Activated T-helper 1 cell treated with Interleukin-2 at 50 U/mL for 16 hours (primary cell): Measurements from ENCODE around the gene MEGF6.
"Not testable (repeated sequence)": the region's sequence is repeated elsewhere in the genome, so short reads cannot be mapped to it uniquely, and the experiment has no call there.

Experiments used
- DNase-seq: peaks from one replicate; pipeline ENCODE4 v3.0.0-alpha.2; 2020; ENCODE audit warnings: low read depth

MEGF6 gene

GRCh38 chr1:3627515-3628253, 16.4 kb upstream of the MEGF6 start:
- DNase-seq: no peak

DNA sequence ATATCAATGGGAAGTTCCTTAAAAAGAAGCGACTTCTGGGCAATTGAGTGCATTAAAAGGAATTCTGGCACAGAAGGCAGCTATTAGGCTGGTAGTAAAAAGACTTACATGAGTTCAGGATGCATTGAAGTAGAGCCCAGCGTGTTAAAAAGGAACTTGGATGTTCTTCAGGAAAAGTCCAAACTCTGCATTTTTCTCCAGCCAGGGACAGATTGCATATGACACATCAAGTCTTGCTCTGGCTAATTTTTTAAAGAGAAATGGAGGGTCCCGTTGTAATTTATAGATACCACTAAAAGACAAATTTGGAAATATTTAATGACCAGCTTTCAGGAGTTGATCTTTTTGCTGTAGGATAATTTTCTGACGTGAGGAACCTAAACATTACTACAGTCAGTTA, 14.7 kb upstream of the MEGF6 start:
- no peak for DNase-seq

GRCh38 chr1:3625151-3625907, 14.0 kb upstream of the MEGF6 start:
- DNase-seq: no peak

DNA sequence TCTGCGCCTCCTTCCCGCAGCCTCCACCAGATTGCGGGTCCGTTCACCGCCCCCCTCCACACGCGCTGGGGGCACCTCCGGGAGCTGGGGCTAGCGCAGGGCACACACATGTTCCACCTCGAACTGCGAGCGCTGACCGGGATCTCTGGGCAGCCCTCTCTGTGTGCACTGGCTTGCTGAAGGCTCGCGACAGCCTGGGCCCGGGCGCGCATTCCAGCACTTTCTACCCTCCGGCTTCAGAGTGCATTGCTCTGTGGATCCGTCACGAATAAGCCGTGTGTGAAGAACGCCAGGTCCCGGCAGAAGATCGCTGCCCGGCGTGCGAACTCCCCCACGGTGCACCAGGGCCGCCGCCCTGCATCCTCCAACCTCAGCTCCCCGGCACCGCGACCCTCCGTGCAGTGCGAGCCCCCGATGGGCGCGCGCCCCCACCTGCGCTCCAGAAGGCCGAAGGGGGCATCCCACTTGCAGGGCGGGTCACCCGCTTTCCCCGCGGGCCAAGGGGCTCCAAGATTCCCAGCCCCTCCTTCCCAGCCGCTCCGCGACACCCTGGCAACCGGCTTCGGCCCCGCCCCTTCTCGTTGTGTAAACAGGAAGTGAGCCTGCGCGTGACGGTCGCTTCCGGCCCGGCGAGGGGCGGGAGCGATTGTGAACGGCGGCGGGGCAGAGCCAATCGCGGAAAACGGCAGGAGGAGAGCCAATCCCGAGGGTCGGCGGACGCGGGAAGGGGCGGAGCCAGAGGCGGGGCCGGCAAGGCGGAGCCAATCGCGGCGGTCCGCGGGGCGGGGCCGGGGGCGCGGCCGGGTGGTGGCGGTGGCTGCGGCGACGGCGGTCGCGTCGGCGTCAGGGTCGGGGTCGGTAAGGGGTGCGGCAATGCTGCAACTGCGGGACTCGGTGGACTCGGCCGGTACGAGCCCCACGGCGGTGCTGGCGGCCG, 13.2 kb upstream of the MEGF6 start, which contains the start of gene TPRG1L:
TSS of gene TPRG1L (plus strand) at position 816 of the 937 bp plus-strand sequence. CDS start at position 874, 58 bp downstream.
- DNase-seq: peak; percentile 99

DNA sequence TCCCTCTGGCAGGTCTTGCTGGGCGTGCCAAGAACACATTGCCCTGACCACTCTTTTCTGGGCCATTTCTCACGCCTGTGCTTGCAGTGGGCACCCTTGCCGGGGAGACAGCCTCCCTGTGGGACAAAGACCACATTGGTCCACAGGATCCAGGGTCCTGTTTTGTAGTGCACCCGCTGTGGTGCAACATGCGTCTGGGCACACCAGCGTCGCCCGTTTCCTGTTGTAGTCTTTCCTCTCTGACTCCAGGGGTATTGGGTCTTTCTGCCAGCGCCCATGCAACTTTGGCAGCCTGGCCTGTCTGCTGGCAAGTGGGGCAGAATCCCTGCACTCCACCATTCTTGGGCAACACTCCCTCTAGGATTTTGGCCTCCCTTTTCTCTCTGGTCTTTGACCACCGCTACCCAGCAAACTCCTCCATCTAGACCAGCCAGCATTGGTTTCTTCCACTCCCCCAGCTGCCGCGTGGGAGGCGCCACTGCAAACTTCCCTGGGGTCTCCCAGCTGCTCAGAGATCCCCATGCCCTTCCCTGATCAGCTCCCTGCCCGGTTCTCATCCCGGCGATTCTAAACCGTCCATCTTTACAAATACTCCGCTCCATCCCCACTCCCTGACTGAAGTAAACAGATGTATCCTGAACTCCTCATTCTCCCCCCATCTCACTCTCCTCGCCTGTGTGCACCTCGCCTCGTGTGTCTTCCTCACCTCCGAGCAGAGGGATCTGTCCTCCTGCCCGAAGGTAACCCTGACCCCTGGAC, 12.3 kb upstream of the MEGF6 start:
- no peak for DNase-seq

DNA sequence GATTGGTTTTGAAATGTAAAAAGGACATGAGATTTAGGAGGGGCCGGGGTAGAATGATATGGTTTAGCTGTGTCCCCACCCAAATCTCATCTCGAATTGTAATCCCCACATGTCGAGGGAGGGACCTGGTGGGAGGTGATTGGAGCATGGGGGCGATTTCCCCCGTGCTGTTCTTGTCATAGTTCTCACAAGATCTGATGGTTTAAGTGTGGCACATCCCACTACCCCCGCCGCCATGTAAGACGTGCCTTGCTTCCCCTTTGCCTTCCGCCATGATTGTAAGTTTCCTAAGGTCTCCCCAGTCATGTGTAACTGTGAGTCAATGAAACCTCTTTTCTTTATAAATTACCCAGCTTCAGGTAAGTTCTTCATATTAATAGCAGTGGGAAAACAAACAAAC, 10.8 kb upstream of the MEGF6 start:
- not testable (repeated sequence) for DNase-seq

DNA sequence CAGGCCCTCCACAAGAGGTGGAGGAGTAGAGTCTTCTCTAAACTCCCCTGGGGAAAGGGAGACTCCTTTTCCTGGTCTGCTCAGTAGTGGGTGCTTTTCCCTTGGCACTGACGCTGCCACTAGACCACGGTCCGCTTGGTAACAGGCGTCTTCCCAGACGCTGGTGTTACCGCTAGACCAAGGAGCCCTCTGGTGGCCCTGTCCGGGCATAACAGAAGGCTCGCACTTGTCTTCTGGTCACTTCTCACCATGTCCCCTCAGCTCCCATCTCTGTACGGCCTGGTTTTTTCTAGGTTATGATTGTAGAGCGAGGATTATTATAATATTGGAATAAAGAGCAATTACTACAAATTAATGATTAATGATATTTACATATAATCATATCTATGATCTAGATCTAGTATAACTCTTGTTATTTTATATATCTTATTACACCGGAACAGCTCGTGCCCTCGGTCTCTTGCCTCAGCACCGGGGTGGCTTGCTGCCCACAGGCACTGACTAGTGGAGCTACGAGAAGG, 9.9 kb upstream of the MEGF6 start:
- not testable (repeated sequence) for DNase-seq

- no peak for DNase-seq
Observed at GRCh38 chr1:3620708-3621107, 9.4 kb upstream of the MEGF6 start.

- peak; percentile 54 for DNase-seq
Observed at GRCh38 chr1:3618881-3619671, 7.8 kb upstream of the MEGF6 start.

DNA sequence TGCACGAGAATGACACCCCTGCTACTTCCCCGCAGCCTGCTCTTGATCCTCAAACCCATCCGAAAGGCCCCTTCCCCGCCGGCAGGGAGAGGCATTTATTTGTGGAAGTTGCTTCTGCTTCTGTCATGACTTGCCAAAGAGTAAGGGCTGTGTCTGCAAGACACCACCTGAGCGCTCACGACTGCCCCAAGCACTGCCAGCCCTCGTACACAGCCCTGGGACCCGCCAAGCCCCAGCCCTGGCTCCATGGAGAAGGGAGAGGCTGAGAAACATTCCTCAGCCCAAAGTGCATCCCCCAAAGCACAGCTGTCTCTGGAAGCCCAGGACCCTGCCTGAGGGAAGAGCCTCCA, 7.2 kb upstream of the MEGF6 start:
- no peak for DNase-seq

DNA sequence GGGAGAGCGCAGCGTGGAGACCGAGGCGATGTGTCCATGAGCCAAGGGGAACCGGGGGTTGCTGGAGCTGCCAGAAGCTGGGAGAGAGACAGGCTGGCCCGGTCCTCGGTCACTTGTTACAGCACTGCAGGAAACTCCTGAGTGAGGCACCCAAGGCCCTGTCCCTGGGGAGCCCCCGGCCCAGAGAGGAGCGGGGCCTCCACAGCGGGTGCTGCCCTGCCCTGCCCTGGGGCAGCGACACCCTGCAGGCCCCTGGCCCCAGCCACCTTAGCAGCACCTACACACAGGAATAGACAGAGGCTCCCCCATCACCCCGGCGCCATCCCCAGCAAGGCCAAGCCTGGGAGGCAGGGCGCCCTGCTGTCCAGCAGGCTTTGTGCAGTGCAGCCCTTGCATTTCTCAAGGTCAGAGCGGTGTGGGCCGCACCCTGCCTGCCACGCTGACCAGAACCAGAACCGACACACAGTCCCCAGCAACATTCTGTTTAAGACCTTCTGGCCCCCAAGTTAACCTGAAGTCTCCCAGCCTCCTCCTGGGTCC, 6.6 kb upstream of the MEGF6 start:
- no peak for DNase-seq

- no peak for DNase-seq
Observed at GRCh38 chr1:3616861-3617260, 5.6 kb upstream of the MEGF6 start.

GRCh38 chr1:3614755-3615742, 3.7 kb upstream of the MEGF6 start:
- DNase-seq: no peak

GRCh38 chr1:3612123-3612522, 815 bp upstream of the MEGF6 start:
- no peak for DNase-seq

- DNase-seq: no peak
Observed at GRCh38 chr1:3610527-3611169, 660 bp downstream of the MEGF6 start.

DNA sequence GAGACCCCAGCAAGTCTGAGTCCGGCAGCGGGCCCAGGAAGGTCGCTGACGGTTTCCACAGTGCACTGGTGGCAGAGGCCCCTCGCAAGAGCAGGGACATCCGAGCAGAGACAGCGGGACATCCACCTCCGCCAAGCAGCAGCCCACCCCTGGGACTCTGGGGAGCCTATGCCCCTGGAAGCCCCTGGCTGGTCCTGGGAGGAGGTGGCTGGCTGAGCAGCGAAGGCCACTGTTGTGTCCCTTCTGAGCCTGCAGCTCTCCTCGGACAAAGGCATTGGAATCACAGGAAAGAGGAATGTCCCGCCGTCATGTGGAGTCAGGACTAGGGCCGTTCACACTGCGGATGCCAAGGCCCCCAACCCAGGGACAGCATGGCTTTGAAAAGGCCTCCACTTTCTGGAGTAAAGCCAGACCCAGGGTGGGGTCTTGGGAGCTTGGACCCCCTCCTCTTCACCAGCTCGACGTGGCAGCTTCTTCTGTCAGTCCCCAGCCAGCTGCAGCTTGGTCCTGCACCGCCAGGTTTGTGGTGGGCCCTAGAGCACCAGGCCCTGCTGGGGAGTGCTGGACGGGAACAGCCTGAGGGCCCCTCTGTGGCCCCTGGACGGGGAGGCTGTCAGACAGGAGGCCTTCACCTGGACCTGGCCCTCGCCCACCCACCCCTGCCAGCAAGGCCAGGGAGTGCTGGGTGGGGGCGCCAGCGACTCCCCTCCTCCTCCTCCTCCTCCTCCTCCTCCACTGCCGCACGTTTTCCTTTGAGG, 1.4 kb downstream of the MEGF6 start:
- no peak for DNase-seq

- DNase-seq: no peak
Observed at GRCh38 chr1:3609016-3609768, 2.1 kb downstream of the MEGF6 start.
